ENCODE measurements around the gene AMIGO1.

DNA sequence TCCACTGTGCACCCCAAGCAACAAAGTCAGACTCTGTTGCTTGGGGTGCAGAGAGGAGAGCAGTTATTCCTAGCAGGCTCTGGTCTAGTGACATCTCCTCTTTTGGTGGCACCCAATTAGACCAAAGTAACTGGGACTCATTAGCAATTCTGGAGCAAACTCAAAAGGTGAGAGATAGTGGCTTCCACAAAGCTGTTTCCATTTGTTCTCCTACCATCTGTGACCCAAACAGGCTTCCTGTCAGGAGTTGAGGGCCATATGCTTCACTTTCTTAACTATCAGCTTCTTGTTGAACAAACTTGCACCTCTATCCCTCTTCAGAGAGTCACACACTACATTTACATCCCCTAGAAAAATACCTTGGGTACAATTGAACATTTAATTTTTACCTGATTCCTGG is 27.3 kb downstream of the AMIGO1 start:
- TF ChIP-seq, protein P1, sequence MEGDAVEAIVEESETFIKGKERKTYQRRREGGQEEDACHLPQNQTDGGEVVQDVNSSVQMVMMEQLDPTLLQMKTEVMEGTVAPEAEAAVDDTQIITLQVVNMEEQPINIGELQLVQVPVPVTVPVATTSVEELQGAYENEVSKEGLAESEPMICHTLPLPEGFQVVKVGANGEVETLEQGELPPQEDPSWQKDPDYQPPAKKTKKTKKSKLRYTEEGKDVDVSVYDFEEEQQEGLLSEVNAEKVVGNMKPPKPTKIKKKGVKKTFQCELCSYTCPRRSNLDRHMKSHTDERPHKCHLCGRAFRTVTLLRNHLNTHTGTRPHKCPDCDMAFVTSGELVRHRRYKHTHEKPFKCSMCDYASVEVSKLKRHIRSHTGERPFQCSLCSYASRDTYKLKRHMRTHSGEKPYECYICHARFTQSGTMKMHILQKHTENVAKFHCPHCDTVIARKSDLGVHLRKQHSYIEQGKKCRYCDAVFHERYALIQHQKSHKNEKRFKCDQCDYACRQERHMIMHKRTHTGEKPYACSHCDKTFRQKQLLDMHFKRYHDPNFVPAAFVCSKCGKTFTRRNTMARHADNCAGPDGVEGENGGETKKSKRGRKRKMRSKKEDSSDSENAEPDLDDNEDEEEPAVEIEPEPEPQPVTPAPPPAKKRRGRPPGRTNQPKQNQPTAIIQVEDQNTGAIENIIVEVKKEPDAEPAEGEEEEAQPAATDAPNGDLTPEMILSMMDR (IDR thresholded peaks at IDR 0.05; ENCODE audit: insufficient read depth, low read length, poor library complexity, severe bottlenecking) = no peak
- no peak for TF ChIP-seq EZH2phosphoT487 (conservative IDR thresholded peaks at IDR 0.05; ENCODE audit: low read length)
